ENCODE measurements around the gene RNF111. TPM values are rescaled to one million over a fixed set of nuclear protein-coding genes. Genes with fewer than 3 reads are reported as not detected.
A peak's percentile ranks its signal among the peaks of the same experiment; 100 is the strongest.

The RNF111 gene
- total RNA-seq, 1 donor from 2014 or later, result 55.8 TPM

GRCh38 chr15:58983261-58983660 lies 4.2 kb upstream of the RNF111 start:
- Mint-ChIP-seq H3K36me3 (ENCODE audit: low read depth) (peaks cover 7% of the 10 kb centered on the region), H3K27me3 (no peaks in the 10 kb centered on the region)
- TF ChIP-seq, protein P1, sequence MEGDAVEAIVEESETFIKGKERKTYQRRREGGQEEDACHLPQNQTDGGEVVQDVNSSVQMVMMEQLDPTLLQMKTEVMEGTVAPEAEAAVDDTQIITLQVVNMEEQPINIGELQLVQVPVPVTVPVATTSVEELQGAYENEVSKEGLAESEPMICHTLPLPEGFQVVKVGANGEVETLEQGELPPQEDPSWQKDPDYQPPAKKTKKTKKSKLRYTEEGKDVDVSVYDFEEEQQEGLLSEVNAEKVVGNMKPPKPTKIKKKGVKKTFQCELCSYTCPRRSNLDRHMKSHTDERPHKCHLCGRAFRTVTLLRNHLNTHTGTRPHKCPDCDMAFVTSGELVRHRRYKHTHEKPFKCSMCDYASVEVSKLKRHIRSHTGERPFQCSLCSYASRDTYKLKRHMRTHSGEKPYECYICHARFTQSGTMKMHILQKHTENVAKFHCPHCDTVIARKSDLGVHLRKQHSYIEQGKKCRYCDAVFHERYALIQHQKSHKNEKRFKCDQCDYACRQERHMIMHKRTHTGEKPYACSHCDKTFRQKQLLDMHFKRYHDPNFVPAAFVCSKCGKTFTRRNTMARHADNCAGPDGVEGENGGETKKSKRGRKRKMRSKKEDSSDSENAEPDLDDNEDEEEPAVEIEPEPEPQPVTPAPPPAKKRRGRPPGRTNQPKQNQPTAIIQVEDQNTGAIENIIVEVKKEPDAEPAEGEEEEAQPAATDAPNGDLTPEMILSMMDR (IDR thresholded peaks at IDR 0.05), result no peak

DNA sequence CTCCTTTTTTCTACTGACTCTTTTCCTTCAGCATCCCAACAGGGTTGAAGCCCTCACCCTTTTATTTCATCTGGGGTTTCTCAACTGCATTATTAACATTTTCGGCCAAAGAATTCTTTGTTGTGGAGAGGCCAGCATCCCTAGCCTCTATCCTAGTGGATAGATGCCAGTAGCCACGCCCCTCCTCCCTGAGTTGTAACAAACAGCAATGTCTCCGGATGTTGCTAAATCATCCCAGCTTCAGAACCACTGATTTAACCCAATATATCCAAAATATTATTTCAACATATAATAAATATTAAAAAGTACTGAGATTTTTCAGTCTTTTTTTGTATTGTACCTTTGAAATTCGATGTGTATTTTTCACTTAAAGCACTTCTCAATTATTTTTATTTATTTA lies 2.0 kb upstream of the RNF111 start:
- CTCF ChIA-PET, result no interaction called here
- H3K4me1 Mint-ChIP-seq, result peaks cover 50% of the 10 kb centered on the region

More at GRCh38 chr15:58983261-58983660, 4.2 kb upstream of the RNF111 start:
- intact Hi-C loops (cut with micrococcal nuclease), result no loop called here
- POLR2A ChIA-PET, result no interaction called here
- DNase-seq, result no peak
- ATAC-seq (ENCODE audit: low read depth), result no peak
- Mint-ChIP-seq H3K27ac (no peak overlapping the region), H3K4me3 (no peak overlapping the region), H3K4me1 (peaks cover 51% of the 10 kb centered on the region), H3K9me3 (no peaks in the 10 kb centered on the region)
- CTCF ChIA-PET, result interaction anchor here (1.3 to 1.5 kb wide), 2 partner anchors 155 to 510 kb away, joined by 5 read pairs; no protein-coding TSS in a partner anchor

GRCh38 chr15:58987036-58987435 lies 427 bp upstream of the RNF111 start:
- intact Hi-C loops (cut with micrococcal nuclease), result loop anchor here (1.0 to 5.0 kb wide), 5 partner anchors 8 to 702 kb away; partner anchors contain the start of genes BNIP2, GTF2A2 and SLTM
- Mint-ChIP-seq H3K9me3 (no peaks in the 10 kb centered on the region), H3K27me3 (no peaks in the 10 kb centered on the region), H3K36me3 (ENCODE audit: low read depth) (peaks cover 30% of the 10 kb centered on the region), H3K4me3 (peak overlapping the region; percentile 95), H3K4me1 (peaks cover 49% of the 10 kb centered on the region), H3K27ac (peak overlapping the region; percentile 94)
- ChIA-PET CTCF (interaction anchor here (2.4 kb wide), 1 partner anchor 151 kb away, joined by 6 read pairs; no protein-coding TSS in a partner anchor), POLR2A (interaction anchor here (0.7 kb wide), 1 partner anchor 49 kb away, joined by 3 read pairs; no protein-coding TSS in a partner anchor)
- no peak for ATAC-seq (ENCODE audit: low read depth)
- TF ChIP-seq, protein P1 (IDR thresholded peaks at IDR 0.05), result no peak
- DNase-seq, result no peak

More for the DNA sequence above, 2.0 kb upstream of the RNF111 start:
- ATAC-seq (ENCODE audit: low read depth) (no peak), DNase-seq (no peak)
- no peaks in the 10 kb centered on the region for H3K27me3 Mint-ChIP-seq
- TF ChIP-seq, protein P1 (IDR thresholded peaks at IDR 0.05), result no peak
- intact Hi-C loops (cut with micrococcal nuclease), result loop anchor here (5.0 kb wide), 1 partner anchor 672 kb away; the partner anchor contains the start of gene GTF2A2
- H3K4me3 Mint-ChIP-seq, result no peak overlapping the region
- no peaks in the 10 kb centered on the region for H3K9me3 Mint-ChIP-seq
- peaks cover 17% of the 10 kb centered on the region for H3K36me3 Mint-ChIP-seq (ENCODE audit: low read depth)
- no peak overlapping the region for H3K27ac Mint-ChIP-seq
- POLR2A ChIA-PET, result interaction anchor here (0.5 kb wide), 1 partner anchor 59 kb away, joined by 6 read pairs; no protein-coding TSS in a partner anchor

DNA sequence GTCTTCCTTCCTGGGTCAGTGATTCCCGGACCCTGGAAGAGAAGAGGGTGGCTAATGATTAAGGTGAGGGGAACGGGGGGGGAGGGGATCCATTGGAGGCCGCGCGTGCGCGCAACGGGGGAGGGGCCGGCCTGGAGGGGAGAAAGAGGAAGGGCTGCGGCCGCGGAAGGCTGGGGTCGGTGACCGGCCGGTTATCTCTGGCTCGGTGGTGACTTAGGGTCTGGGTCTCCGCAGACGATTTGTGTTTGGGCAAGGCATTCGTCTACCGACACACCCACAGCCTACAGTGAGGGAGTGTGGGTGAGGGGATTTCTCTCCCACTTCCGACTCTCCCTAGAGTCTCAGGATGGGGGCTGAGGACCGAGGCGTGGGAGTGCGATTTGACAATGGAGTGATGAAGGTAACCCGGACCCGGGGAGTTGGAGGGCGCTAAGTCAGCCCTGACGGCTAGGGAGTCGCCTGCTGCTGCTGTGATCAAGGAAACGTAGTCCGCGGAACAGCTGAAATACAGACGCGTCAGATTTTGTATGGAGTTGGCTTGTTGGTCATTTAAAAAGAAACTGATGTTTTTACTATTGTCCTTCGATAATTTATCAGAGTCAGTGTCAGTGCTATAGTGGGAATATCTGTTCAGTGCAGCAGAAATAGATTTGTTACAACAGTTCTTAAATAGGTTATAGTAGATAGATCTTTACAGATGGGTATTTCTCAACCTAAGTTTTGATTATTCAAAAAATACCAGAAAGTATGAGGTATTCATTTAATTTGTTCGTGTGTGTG lies 733 bp downstream of the RNF111 start:
- TF ChIP-seq, protein P1 (IDR thresholded peaks at IDR 0.05), result no peak
- ATAC-seq (ENCODE audit: low read depth) (peak; percentile 70), DNase-seq (peak; percentile 68)
- intact Hi-C loops (cut with micrococcal nuclease), result loop anchor here (1.0 to 5.0 kb wide), 2 partner anchors 14 to 669 kb away; partner anchors contain the start of gene GTF2A2
- Mint-ChIP-seq H3K27me3 (no peaks in the 10 kb centered on the region), H3K4me1 (peaks cover 45% of the 10 kb centered on the region), H3K9me3 (no peaks in the 10 kb centered on the region), H3K4me3 (peak overlapping the region; percentile 95), H3K27ac (peak overlapping the region; percentile 94), H3K36me3 (ENCODE audit: low read depth) (peaks cover 36% of the 10 kb centered on the region)
- POLR2A ChIA-PET, result interaction anchor here (0.5 to 1.5 kb wide), 5 partner anchors 9 to 313 kb away, joined by 4 to 5 read pairs (median 4); no protein-coding TSS in a partner anchor
- CTCF ChIA-PET, result interaction anchor here (0.6 to 2.4 kb wide), 2 partner anchors 27 to 150 kb away, joined by 3 to 6 read pairs; no protein-coding TSS in a partner anchor

- intact Hi-C loops (cut with micrococcal nuclease), result no loop called here
- CTCF ChIA-PET, result no interaction called here
These were observed 4.7 kb downstream of the RNF111 start for GRCh38 chr15:58992181-58992580.

More at GRCh38 chr15:58992181-58992580, 4.7 kb downstream of the RNF111 start:
- POLR2A ChIA-PET, result no interaction called here
- TF ChIP-seq, protein P1 (IDR thresholded peaks at IDR 0.05), result no peak
- DNase-seq (no peak), ATAC-seq (ENCODE audit: low read depth) (no peak)
- no peaks in the 10 kb centered on the region for H3K9me3 Mint-ChIP-seq
- no peaks in the 10 kb centered on the region for H3K27me3 Mint-ChIP-seq
- peaks cover 52% of the 10 kb centered on the region for H3K36me3 Mint-ChIP-seq (ENCODE audit: low read depth)
- H3K4me3 Mint-ChIP-seq, result no peak overlapping the region
- H3K27ac Mint-ChIP-seq, result no peak overlapping the region
- H3K4me1 Mint-ChIP-seq, result peaks cover 50% of the 10 kb centered on the region

All from activated B cell treated with CpG ODN at 0.5 μM for 24 hours (primary cell).